Liver (tissue), 3 donors: ENCODE data around the gene P3H4.

Experiments
- FOXA1 ChIP-seq: IDR thresholded peaks from 2 replicates; pipeline ENCODE4 v1.6.1; 2016; ENCODE audit warnings: antibody characterized with exemption
- RAD21 ChIP-seq, 2 donors: IDR thresholded peaks; 2 replicates each; pipeline ENCODE4 v1.6.1; 2016; ENCODE audit warnings: antibody characterized with exemption in 2 of 2, mild to moderate bottlenecking in 2 of 2
- SP1 ChIP-seq: IDR thresholded peaks from 2 replicates; pipeline ENCODE4 v1.6.1; 2018; ENCODE audit warnings: antibody characterized with exemption, mild to moderate bottlenecking
- TF ChIP-seq, protein P1 (sequence below): fragments of 150-350 bp; IDR thresholded peaks from 2 replicates; pipeline ENCODE4 v1.5.1; 2017; ENCODE audit warnings: improper control_type of control experiment, low read depth, low read length; ENCODE audit not compliant: missing input control
- donor health status: healthy.
- donor health status: healthy.

DNA sequence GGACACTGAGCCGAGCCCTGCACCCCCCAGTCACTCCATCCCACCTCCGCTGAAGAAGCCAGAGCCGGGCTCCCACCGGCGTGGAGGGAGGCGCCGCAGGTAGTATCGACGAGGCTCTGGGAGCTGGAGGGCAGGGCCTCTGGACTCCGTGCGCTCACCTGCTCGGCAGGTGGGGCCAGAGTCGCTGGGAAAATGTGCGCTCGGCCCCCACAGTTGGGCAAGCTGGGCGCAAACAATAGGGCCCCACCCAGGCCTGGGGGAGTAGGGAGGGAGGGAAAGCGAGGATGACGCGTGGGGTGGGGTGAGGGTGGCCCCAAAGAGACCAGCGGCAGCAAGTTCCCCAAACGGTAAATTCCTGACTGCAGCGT lies 25.9 kb downstream of the P3H4 start:
- TF ChIP-seq, protein P1, sequence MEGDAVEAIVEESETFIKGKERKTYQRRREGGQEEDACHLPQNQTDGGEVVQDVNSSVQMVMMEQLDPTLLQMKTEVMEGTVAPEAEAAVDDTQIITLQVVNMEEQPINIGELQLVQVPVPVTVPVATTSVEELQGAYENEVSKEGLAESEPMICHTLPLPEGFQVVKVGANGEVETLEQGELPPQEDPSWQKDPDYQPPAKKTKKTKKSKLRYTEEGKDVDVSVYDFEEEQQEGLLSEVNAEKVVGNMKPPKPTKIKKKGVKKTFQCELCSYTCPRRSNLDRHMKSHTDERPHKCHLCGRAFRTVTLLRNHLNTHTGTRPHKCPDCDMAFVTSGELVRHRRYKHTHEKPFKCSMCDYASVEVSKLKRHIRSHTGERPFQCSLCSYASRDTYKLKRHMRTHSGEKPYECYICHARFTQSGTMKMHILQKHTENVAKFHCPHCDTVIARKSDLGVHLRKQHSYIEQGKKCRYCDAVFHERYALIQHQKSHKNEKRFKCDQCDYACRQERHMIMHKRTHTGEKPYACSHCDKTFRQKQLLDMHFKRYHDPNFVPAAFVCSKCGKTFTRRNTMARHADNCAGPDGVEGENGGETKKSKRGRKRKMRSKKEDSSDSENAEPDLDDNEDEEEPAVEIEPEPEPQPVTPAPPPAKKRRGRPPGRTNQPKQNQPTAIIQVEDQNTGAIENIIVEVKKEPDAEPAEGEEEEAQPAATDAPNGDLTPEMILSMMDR = no peak
- TF ChIP-seq RAD21 (IDR thresholded peaks at IDR 0.05) (no peak), SP1 (no peak), FOXA1 (no peak)
